Spleen (tissue), 11 donors: ENCODE results near the gene PDK4. TPM values are rescaled to one million over a fixed set of nuclear protein-coding genes. Genes with fewer than 3 reads are reported as not detected.

ENCODE experiments used
- DNase-seq: peaks from one replicate; pipeline ENCODE4 v3.0.0-alpha.2; 2020
- H3K27ac ChIP-seq, 8 donors: fragments of 200-600 bp; sonication (generic) in 7 of 8; 1 replicate in 4 of 8; 2 replicates in 4 of 8; pipeline versions ENCODE4 v1.5.0 to v1.8.0; 2016 to 2021; ENCODE audit warnings: inconsistent platforms in 4 of 8, mild to moderate bottlenecking in 4 of 8, moderate library complexity in 1 of 8
- H3K27me3 ChIP-seq, 7 donors: fragments of 200-600 bp; sonication (generic) in 6 of 7; replicated peaks in 1 of 7; 1 replicate in 4 of 7; 2 replicates in 3 of 7; pipeline versions ENCODE4 v1.5.0 to v1.8.0; 2016 to 2021; ENCODE audit warnings: inconsistent platforms in 3 of 7, mild to moderate bottlenecking in 1 of 7
- H3K36me3 ChIP-seq, 6 donors: fragments of 200-600 bp; sonication (generic) in 5 of 6; 1 replicate in 4 of 6; 2 replicates in 2 of 6; pipeline versions ENCODE4 v1.5.0 to v1.8.0; 2016 to 2021; ENCODE audit warnings: inconsistent platforms in 2 of 6
- H3K4me1 ChIP-seq, 6 donors: fragments of 200-600 bp; sonication (generic) in 5 of 6; 1 replicate in 3 of 6; 2 replicates in 3 of 6; pipeline versions ENCODE4 v1.5.0 to v1.8.0; 2016 to 2021; ENCODE audit warnings: inconsistent platforms in 3 of 6
- H3K4me3 ChIP-seq, 8 donors: fragments of 200-600 bp; sonication (generic) in 7 of 8; 1 replicate in 4 of 8; 2 replicates in 4 of 8; pipeline versions ENCODE4 v1.5.0 to v1.8.0; 2016 to 2021; ENCODE audit warnings: inconsistent platforms in 4 of 8, mild to moderate bottlenecking in 4 of 8, moderate library complexity in 2 of 8
- H3K9me3 ChIP-seq, 8 donors: fragments of 200-600 bp; sonication (generic) in 7 of 8; 1 replicate in 4 of 8; 2 replicates in 4 of 8; pipeline versions ENCODE4 v1.5.0 to v1.8.0; 2016 to 2021; ENCODE audit warnings: inconsistent platforms in 4 of 8
- POLR2A ChIP-seq, 3 donors: fragments of 450-650 bp; IDR thresholded peaks; one replicate each; pipeline ENCODE4 v1.5.1; 2017; ENCODE audit warnings: antibody characterized with exemption in 3 of 3, mild to moderate bottlenecking in 1 of 3
- POLR2AphosphoS5 ChIP-seq, 3 donors: sonication (generic); formaldehyde crosslinking; IDR thresholded peaks; one replicate each; pipeline ENCODE4 v1.5.1; 2017; ENCODE audit warnings: antibody characterized with exemption in 3 of 3
- WGBS, 5 donors: extraction: QIAGEN DNeasy Blood & Tissue Kit in 3 of 5; methylation state at CpG; one replicate each; pipeline versions ENCODE4 v1.1.5 to v1.1.7; 2013 to 2018; 5-methylcytosine and 5-hydroxymethylcytosine counted together
- intact Hi-C: fragments of 100-400 bp; cut with DNase I; formaldehyde crosslinking; loops from one replicate; pipeline ENCODE4 v1.15.0; 2023; ENCODE audit warnings: low total_unique reads
- polyA plus RNA-seq, 3 donors: library from polyadenylated mRNA; stranded (reverse); fragments of 200-250 nt; gene quantifications; one replicate each; pipeline ENCODE4 v1.2.1, GENCODE V29; 2013
- total RNA-seq, 7 donors: library from RNA; depleted of rRNA in 3 of 7; stranded (reverse); fragments of >200 nt in 3 of 7; fragmentation: NEBNext Ultra II Directional in 4 of 7; extraction: Animal tissue kit (Norgen Biotek cat#: 25700) in 4 of 7; gene quantifications; one replicate each; pipeline versions ENCODE4 v1.1.0 to v1.2.1, GENCODE V29; 2016 to 2021
- TF ChIP-seq, protein P1 (sequence below), 11 experiments: fragments of 200-600 bp in 7 of 11; fragments of 450-650 bp in 4 of 11; sonication (generic) in 4 of 11; IDR thresholded peaks in 8 of 11; conservative IDR thresholded peaks in 3 of 11; 1 replicate in 7 of 11; 2 replicates in 4 of 11; pipeline versions ENCODE4 v1.4.0 to v1.8.0; 2016 to 2021; ENCODE audit warnings: antibody characterized with exemption in 11 of 11, inconsistent platforms in 4 of 11, mild to moderate bottlenecking in 1 of 11
- donor health status: healthy with polysubstance abuse.
- donor health status: DM: no; HTN: no; CAD: no; lungs with moderate emphysema.
- donor health status: DM: no; HTN: no; CAD: no.
- donor health status: Bipolar disorder and iron deficiency.
- donor health status: healthy.
- donor health status: DM: no; HTN: no; CAD: no.
- donor health status: DM: yes; HTN: yes; CAD: no.

PDK4 gene
- total and polyA plus RNA-seq, 10 donors, result 21.1 to 1,055 (median 167) TPM

DNA sequence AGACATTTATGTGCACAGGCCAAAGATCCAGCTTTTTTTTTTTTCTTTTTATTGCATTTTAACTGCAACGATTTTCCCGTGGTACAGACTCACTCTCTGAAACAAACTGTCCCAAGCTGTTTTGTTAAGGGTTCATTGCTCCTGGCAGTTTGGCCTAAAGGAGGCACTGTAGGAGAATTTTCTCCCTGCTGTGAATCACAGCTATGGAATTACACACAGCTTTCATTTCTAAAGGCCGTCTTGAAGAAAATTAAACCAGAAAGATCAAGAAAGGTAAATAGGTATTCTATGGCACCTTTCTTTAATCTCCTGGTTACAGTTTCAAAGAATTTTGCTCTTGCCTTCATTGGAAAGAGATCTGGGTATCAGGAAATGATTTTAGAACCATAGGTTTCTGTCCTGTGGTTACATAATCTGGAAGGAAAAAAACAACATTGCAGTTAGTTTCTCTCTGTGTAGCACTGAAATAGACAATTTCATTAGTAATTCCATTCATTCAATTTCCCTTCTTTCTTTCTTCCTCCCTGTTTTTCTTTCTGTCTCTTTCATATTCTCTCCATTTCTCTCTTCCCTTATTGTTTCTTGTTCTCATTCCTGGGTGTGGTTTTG, 51.2 kb downstream of the PDK4 start:
- peaks cover 0 to 28% (median 19%) of the 10 kb centered on the region in 6 donors for H3K4me1 ChIP-seq
- H3K27ac ChIP-seq, result peak overlapping the region in 7 of 8 donors; percentile 24 to 77 (median 71)
- no peaks in the 10 kb centered on the region for H3K36me3 ChIP-seq
- 8 to 36% (median 23%) methylated on average over 3 of the region's 3 CpGs for WGBS, 5 donors
- H3K4me3 ChIP-seq, result peak overlapping the region in 5 of 8 donors; percentile 3 to 55 (median 15)
- TF ChIP-seq, protein P1, sequence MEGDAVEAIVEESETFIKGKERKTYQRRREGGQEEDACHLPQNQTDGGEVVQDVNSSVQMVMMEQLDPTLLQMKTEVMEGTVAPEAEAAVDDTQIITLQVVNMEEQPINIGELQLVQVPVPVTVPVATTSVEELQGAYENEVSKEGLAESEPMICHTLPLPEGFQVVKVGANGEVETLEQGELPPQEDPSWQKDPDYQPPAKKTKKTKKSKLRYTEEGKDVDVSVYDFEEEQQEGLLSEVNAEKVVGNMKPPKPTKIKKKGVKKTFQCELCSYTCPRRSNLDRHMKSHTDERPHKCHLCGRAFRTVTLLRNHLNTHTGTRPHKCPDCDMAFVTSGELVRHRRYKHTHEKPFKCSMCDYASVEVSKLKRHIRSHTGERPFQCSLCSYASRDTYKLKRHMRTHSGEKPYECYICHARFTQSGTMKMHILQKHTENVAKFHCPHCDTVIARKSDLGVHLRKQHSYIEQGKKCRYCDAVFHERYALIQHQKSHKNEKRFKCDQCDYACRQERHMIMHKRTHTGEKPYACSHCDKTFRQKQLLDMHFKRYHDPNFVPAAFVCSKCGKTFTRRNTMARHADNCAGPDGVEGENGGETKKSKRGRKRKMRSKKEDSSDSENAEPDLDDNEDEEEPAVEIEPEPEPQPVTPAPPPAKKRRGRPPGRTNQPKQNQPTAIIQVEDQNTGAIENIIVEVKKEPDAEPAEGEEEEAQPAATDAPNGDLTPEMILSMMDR (IDR thresholded peaks at IDR 0.05 in 8 of 11, conservative IDR thresholded peaks at IDR 0.05 in 3 of 11), result peak; percentile 16 to 77 (median 60)
- TF ChIP-seq POLR2AphosphoS5 (IDR thresholded peaks at IDR 0.05) (peak in 1 of 3 donors; percentile 21), POLR2A (IDR thresholded peaks at IDR 0.05) (no peak)
- H3K27me3 ChIP-seq, result no peaks in the 10 kb centered on the region
- intact Hi-C loops, result loop anchor here (10.0 kb wide), 1 partner anchor 50 kb away; the partner anchor contains the start of gene PDK4
- H3K9me3 ChIP-seq, result no peaks in the 10 kb centered on the region
- no peak for DNase-seq

DNA sequence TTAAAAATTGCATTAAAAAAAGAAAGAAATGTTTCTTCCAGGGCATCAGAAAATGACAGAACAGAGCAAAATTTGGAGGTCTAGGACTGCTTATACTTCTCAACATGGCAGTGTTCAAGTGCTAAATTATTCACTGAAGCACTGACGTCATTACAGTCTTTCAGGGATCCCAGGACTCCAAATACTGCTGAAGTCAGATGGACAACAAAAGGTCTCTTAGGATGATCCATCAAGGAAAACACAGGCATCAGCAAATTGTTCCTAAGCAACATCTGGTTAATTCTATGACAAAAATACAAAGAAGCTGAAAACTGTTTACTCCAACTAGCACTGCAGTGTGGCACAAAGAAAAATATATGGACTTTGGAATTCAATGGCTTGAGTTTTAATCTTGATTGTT, 52.1 kb downstream of the PDK4 start:
- intact Hi-C loops, result loop anchor here (10.0 kb wide), 1 partner anchor 51 kb away; the partner anchor contains the start of gene PDK4
- no peaks in the 10 kb centered on the region for H3K36me3 ChIP-seq
- H3K4me1 ChIP-seq, result peaks cover 0 to 21% (median 16%) of the 10 kb centered on the region in 6 donors
- no peak overlapping the region for H3K4me3 ChIP-seq
- WGBS, 5 donors, result 68 to 94% (median 72%) methylated on average over 1 of the region's 1 CpG
- H3K27ac ChIP-seq, result no peak overlapping the region
- no peaks in the 10 kb centered on the region for H3K9me3 ChIP-seq
- DNase-seq, result no peak
- no peaks in the 10 kb centered on the region for H3K27me3 ChIP-seq
- TF ChIP-seq, protein P1 (IDR thresholded peaks at IDR 0.05 in 8 of 11, conservative IDR thresholded peaks at IDR 0.05 in 3 of 11), result no peak
- no peak for TF ChIP-seq POLR2A (IDR thresholded peaks at IDR 0.05)
- no peak for TF ChIP-seq POLR2AphosphoS5 (IDR thresholded peaks at IDR 0.05)

DNA sequence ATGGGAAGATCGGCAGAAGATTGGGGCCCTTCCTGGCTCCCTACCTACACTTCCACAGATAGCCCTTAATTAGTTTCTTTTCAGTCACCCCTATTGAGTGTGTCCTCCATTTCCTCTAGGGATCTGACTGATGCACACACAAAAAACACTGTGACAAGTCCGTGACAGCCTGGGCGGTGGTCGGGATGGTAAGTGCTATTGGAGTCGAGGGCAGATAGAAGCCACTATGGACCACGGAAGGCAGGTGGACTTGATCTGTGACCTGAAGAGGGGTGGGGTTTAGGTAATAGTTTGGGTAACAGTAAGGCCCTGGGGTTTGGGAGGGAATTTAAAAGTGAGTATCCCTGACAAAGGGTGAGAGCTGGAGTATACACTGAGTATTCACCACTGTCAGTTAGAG, 53.0 kb downstream of the PDK4 start:
- Histone ChIP-seq H3K27me3 (no peaks in the 10 kb centered on the region), H3K9me3 (no peaks in the 10 kb centered on the region), H3K27ac (no peak overlapping the region), H3K4me1 (peaks cover 0 to 21% (median 16%) of the 10 kb centered on the region in 6 donors), H3K4me3 (no peak overlapping the region), H3K36me3 (no peaks in the 10 kb centered on the region)
- WGBS, 5 donors, result 91 to 94% (median 92%) methylated on average over 6 of the region's 6 CpGs
- no peak for DNase-seq
- intact Hi-C loops, result loop anchor here (10.0 kb wide), 1 partner anchor 51 kb away; the partner anchor contains the start of gene PDK4
- no peak for TF ChIP-seq POLR2A (IDR thresholded peaks at IDR 0.05)
- TF ChIP-seq, protein P1 (IDR thresholded peaks at IDR 0.05 in 8 of 11, conservative IDR thresholded peaks at IDR 0.05 in 3 of 11), result no peak

DNA sequence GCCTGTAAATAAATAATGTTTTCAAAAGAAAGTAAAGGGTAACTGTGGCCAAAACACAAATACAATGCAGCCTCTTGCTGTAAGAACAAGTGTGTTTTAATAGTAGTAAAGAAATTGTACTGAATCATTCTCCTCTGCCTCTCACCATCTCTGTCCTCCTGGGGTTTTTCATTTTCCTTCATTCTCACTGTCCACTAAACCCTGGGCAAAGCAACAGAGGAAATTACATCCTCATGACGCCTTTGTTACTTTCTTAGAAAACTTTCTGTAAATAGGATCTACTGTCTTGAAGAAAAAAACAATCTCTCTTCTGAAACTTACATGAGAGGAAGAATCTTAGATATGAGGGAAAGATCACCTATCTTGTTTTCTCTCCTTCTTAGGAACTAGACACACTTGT, 56.0 kb downstream of the PDK4 start:
- no peak overlapping the region for H3K4me3 ChIP-seq
- no peaks in the 10 kb centered on the region for H3K9me3 ChIP-seq
- intact Hi-C loops, result loop anchor here (10.0 kb wide), 1 partner anchor 54 kb away; the partner anchor contains the start of gene PDK4
- H3K27ac ChIP-seq, result no peak overlapping the region
- H3K36me3 ChIP-seq, result no peaks in the 10 kb centered on the region
- WGBS, 5 donors, result 76 to 89% (median 82%) methylated on average over 1 of the region's 1 CpG
- H3K4me1 ChIP-seq, result peaks cover 0 to 9% (median 7%) of the 10 kb centered on the region in 6 donors
- DNase-seq, result no peak
- no peaks in the 10 kb centered on the region for H3K27me3 ChIP-seq
- no peak for TF ChIP-seq POLR2A (IDR thresholded peaks at IDR 0.05)
